ENCODE measurements around the gene LRRC4C. TPM values are rescaled to one million over a fixed set of nuclear protein-coding genes. Genes with fewer than 3 reads are reported as not detected.

The LRRC4C gene
- total RNA-seq, 4 donors from 2014 or later, result 1.5 to 2.8 (median 1.7) TPM

- H3K36me3 ChIP-seq, result no peaks in the 10 kb centered on the region
- 87 to 96% methylated on average over 3 of the region's 3 CpGs for WGBS, 2 donors (ENCODE audit: low coverage in 1 of 2)
- H3K27me3 ChIP-seq, result no peaks in the 10 kb centered on the region
- H3K9me3 ChIP-seq, result no peaks in the 10 kb centered on the region
- no peak overlapping the region for H3K4me3 ChIP-seq
- H3K27ac ChIP-seq, result no peak overlapping the region
- TF ChIP-seq POLR2A (IDR thresholded peaks at IDR 0.05) (no peak), CTCF (IDR thresholded peaks at IDR 0.05) (no peak), POLR2AphosphoS5 (IDR thresholded peaks at IDR 0.05) (no peak), EP300 (IDR thresholded peaks at IDR 0.05) (no peak)
- peaks cover 0 to 9% (median 0%) of the 10 kb centered on the region in 3 donors for H3K4me1 ChIP-seq
- no peak for ATAC-seq
Observed at GRCh38 chr11:41398175-41398574, 61.3 kb downstream of the LRRC4C start.

- H3K36me3 ChIP-seq, result no peaks in the 10 kb centered on the region
- no peak overlapping the region for H3K27ac ChIP-seq
- H3K27me3 ChIP-seq, result no peaks in the 10 kb centered on the region
- H3K4me3 ChIP-seq, result no peak overlapping the region
- no peak for TF ChIP-seq POLR2A (IDR thresholded peaks at IDR 0.05)
- TF ChIP-seq CTCF (IDR thresholded peaks at IDR 0.05), result no peak
- TF ChIP-seq POLR2AphosphoS5 (IDR thresholded peaks at IDR 0.05), result no peak
- TF ChIP-seq EP300 (IDR thresholded peaks at IDR 0.05), result no peak
- peaks cover 0 to 2% (median 0%) of the 10 kb centered on the region in 3 donors for H3K4me1 ChIP-seq
- WGBS, 2 donors (ENCODE audit: low coverage in 1 of 2), result 56 to 61% methylated on average over 4 of the region's 4 CpGs
- no peak for ATAC-seq
- H3K9me3 ChIP-seq, result no peaks in the 10 kb centered on the region
Observed at GRCh38 chr11:41394521-41395195, 64.8 kb downstream of the LRRC4C start.

GRCh38 chr11:41392596-41392995, 66.9 kb downstream of the LRRC4C start:
- Histone ChIP-seq H3K36me3 (no peaks in the 10 kb centered on the region), H3K4me3 (no peak overlapping the region), H3K27me3 (no peaks in the 10 kb centered on the region), H3K9me3 (no peaks in the 10 kb centered on the region), H3K27ac (no peak overlapping the region), H3K4me1 (no peaks in the 10 kb centered on the region)
- no peak for ATAC-seq
- TF ChIP-seq POLR2AphosphoS5 (IDR thresholded peaks at IDR 0.05) (no peak), POLR2A (IDR thresholded peaks at IDR 0.05) (no peak), CTCF (IDR thresholded peaks at IDR 0.05) (no peak), EP300 (IDR thresholded peaks at IDR 0.05) (no peak)

- Histone ChIP-seq H3K4me1 (no peaks in the 10 kb centered on the region), H3K9me3 (no peaks in the 10 kb centered on the region), H3K27me3 (no peaks in the 10 kb centered on the region), H3K4me3 (no peak overlapping the region), H3K36me3 (no peaks in the 10 kb centered on the region), H3K27ac (no peak overlapping the region)
- TF ChIP-seq POLR2AphosphoS5 (IDR thresholded peaks at IDR 0.05) (no peak), CTCF (IDR thresholded peaks at IDR 0.05) (no peak), EP300 (IDR thresholded peaks at IDR 0.05) (no peak), POLR2A (IDR thresholded peaks at IDR 0.05) (no peak)
- no peak for ATAC-seq
- 80 to 100% methylated on average over 3 of the region's 3 CpGs for WGBS, 2 donors (ENCODE audit: low coverage in 1 of 2)
Observed at GRCh38 chr11:41389623-41390130, 69.8 kb downstream of the LRRC4C start.

- TF ChIP-seq POLR2A (IDR thresholded peaks at IDR 0.05) (no peak), CTCF (IDR thresholded peaks at IDR 0.05) (no peak), POLR2AphosphoS5 (IDR thresholded peaks at IDR 0.05) (no peak), EP300 (IDR thresholded peaks at IDR 0.05) (no peak)
- H3K4me1 ChIP-seq, result no peaks in the 10 kb centered on the region
- no peaks in the 10 kb centered on the region for H3K36me3 ChIP-seq
- no peak for ATAC-seq
- WGBS, 2 donors (ENCODE audit: low coverage in 1 of 2), result 69 to 100% methylated on average over 1 of the region's 1 CpG
- no peak overlapping the region for H3K27ac ChIP-seq
- no peaks in the 10 kb centered on the region for H3K9me3 ChIP-seq
- no peak overlapping the region for H3K4me3 ChIP-seq
- H3K27me3 ChIP-seq, result no peaks in the 10 kb centered on the region
Observed at GRCh38 chr11:41384329-41384728, 75.1 kb downstream of the LRRC4C start.

Data from gastroesophageal sphincter (tissue), 4 donors.